ENCODE measurements around the gene MDM1. TPM values are rescaled to one million over a fixed set of nuclear protein-coding genes. Genes with fewer than 3 reads are reported as not detected.

The MDM1 gene
- total and polyA plus RNA-seq, 2 experiments from 2014 or later = 13.6 to 18.9 TPM

DNA sequence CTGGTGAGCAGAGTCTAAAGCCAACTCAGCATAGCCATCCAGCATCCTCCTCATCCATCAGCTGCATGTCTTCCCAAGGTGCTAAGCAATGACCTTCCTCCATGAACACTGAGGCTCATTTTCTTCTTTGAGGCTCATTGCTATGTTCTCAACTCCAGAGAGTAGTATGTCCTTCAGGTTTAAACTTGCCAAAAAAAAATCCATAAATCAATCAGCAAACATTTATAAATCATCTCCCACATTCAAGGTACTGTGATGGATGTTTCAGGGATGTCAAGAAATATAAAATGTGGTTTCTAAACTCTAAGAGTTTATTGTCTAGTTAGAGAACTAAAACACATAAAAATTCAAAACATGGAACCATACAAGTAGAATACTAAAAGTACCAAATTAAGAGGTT is 29.8 kb upstream of the MDM1 start:
- Mint-ChIP-seq H3K27ac (no peak overlapping the region), H3K36me3 (ENCODE audit: low read depth) (no peaks in the 10 kb centered on the region), H3K4me3 (no peak overlapping the region), H3K9me3 (no peaks in the 10 kb centered on the region), H3K27me3 (ENCODE audit: insufficient read depth, low read depth, poor library complexity) (peaks cover 1% of the 10 kb centered on the region), H3K4me1 (peaks cover 30% of the 10 kb centered on the region)
- no peaks in the 10 kb centered on the region for H3K36me3 ChIP-seq (ENCODE audit: insufficient read depth)
- H3K4me3 ChIP-seq = no peak overlapping the region
- no peak overlapping the region for H3K27ac ChIP-seq (ENCODE audit: low read depth)
- no peak for ATAC-seq
- no peaks in the 10 kb centered on the region for H3K9me2 ChIP-seq (ENCODE audit: insufficient read depth)
- no peaks in the 10 kb centered on the region for H3K79me2 ChIP-seq (replicated peaks; ENCODE audit: insufficient read depth)
- no peaks in the 10 kb centered on the region for H3F3A ChIP-seq (replicated peaks; ENCODE audit: low read depth)
- no peak overlapping the region for H2AFZ ChIP-seq
- H3K4me2 ChIP-seq = no peak overlapping the region
- no peaks in the 10 kb centered on the region for H3K27me3 ChIP-seq (ENCODE audit: insufficient read depth)
- TF ChIP-seq, protein P1, sequence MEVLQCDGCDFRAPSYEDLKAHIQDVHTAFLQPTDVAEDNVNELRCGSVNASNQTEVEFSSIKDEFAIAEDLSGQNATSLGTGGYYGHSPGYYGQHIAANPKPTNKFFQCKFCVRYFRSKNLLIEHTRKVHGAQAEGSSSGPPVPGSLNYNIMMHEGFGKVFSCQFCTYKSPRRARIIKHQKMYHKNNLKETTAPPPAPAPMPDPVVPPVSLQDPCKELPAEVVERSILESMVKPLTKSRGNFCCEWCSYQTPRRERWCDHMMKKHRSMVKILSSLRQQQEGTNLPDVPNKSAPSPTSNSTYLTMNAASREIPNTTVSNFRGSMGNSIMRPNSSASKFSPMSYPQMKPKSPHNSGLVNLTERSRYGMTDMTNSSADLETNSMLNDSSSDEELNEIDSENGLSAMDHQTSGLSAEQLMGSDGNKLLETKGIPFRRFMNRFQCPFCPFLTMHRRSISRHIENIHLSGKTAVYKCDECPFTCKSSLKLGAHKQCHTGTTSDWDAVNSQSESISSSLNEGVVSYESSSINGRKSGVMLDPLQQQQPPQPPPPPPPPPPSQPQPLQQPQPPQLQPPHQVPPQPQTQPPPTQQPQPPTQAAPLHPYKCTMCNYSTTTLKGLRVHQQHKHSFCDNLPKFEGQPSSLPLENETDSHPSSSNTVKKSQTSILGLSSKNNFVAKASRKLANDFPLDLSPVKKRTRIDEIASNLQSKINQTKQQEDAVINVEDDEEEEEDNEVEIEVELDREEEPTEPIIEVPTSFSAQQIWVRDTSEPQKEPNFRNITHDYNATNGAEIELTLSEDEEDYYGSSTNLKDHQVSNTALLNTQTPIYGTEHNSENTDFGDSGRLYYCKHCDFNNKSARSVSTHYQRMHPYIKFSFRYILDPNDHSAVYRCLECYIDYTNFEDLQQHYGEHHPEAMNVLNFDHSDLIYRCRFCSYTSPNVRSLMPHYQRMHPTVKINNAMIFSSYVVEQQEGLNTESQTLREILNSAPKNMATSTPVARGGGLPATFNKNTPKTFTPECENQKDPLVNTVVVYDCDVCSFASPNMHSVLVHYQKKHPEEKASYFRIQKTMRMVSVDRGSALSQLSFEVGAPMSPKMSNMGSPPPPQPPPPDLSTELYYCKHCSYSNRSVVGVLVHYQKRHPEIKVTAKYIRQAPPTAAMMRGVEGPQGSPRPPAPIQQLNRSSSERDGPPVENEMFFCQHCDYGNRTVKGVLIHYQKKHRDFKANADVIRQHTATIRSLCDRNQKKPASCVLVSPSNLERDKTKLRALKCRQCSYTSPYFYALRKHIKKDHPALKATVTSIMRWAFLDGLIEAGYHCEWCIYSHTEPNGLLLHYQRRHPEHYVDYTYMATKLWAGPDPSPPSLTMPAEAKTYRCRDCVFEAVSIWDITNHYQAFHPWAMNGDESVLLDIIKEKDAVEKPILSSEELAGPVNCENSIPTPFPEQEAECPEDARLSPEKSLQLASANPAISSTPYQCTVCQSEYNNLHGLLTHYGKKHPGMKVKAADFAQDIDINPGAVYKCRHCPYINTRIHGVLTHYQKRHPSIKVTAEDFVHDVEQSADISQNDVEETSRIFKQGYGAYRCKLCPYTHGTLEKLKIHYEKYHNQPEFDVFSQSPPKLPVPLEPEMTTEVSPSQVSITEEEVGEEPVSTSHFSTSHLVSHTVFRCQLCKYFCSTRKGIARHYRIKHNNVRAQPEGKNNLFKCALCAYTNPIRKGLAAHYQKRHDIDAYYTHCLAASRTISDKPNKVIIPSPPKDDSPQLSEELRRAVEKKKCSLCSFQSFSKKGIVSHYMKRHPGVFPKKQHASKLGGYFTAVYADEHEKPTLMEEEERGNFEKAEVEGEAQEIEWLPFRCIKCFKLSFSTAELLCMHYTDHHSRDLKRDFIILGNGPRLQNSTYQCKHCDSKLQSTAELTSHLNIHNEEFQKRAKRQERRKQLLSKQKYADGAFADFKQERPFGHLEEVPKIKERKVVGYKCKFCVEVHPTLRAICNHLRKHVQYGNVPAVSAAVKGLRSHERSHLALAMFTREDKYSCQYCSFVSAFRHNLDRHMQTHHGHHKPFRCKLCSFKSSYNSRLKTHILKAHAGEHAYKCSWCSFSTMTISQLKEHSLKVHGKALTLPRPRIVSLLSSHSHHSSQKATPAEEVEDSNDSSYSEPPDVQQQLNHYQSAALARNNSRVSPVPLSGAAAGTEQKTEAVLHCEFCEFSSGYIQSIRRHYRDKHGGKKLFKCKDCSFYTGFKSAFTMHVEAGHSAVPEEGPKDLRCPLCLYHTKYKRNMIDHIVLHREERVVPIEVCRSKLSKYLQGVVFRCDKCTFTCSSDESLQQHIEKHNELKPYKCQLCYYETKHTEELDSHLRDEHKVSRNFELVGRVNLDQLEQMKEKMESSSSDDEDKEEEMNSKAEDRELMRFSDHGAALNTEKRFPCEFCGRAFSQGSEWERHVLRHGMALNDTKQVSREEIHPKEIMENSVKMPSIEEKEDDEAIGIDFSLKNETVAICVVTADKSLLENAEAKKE (CRISPR knock-in tag; IDR thresholded peaks at IDR 0.05) = no peak
- TF ChIP-seq POLR2AphosphoS5 (IDR thresholded peaks at IDR 0.05; ENCODE audit: low read depth) = no peak
- no peak for TF ChIP-seq REST (IDR thresholded peaks at IDR 0.05; ENCODE audit: unreplicated experiment)
- no peak for TF ChIP-seq CREB1 (CRISPR knock-in tag; IDR thresholded peaks at IDR 0.05; ENCODE audit: low read depth)
- no peak for TF ChIP-seq ZNF114 (CRISPR knock-in tag; IDR thresholded peaks at IDR 0.05)
- no peak for TF ChIP-seq EZH2 (IDR thresholded peaks at IDR 0.05; ENCODE audit: low read depth, unreplicated experiment)
- no peak for TF ChIP-seq ZNF331 (CRISPR knock-in tag; IDR thresholded peaks at IDR 0.05; ENCODE audit: low read depth)
- no peak for TF ChIP-seq STAT1 (IDR thresholded peaks at IDR 0.05; ENCODE audit: unreplicated experiment)
- TF ChIP-seq CTCF (conservative IDR thresholded peaks at IDR 0.05; ENCODE audit: low read depth in 2 of 2) = no peak
- no peak for TF ChIP-seq JUNB (IDR thresholded peaks at IDR 0.05; ENCODE audit: unreplicated experiment)
- no peak for TF ChIP-seq NANOG (IDR thresholded peaks at IDR 0.05; ENCODE audit: borderline replicate concordance)
- no peaks in the 10 kb centered on the region; the same call in 1 of the 2 replicates for H4K20me1 ChIP-seq (replicated peaks; ENCODE audit: insufficient read depth)
- peaks cover 17% of the 10 kb centered on the region for H3K4me1 ChIP-seq (ENCODE audit: insufficient read depth)
- DNase-seq (ENCODE audit: low spot score) = no peak

All from GM23338 (cell line).